OCI-LY3 (cell line): ENCODE data around the gene SNX13.

Experiments
- H2AFZ ChIP-seq: fragments of 200-600, 300-600 bp; shearing (Covaris generic); 2 replicates; pipeline ENCODE4 v1.6.0; 2014; ENCODE audit warnings: antibody characterized with exemption, low read depth, low read length
- H3K27ac ChIP-seq: fragments of 200-600, 300-600 bp; sonication (generic); 2 replicates; pipeline ENCODE4 v1.5.1; 2014; ENCODE audit warnings: mild to moderate bottlenecking, low read length, moderate library complexity, mixed read lengths
- H3K27me3 ChIP-seq: fragments of 200-600, 300-600 bp; sonication (generic); 2 replicates; pipeline ENCODE4 v1.6.1; 2014; ENCODE audit warnings: low read depth, low read length, mixed read lengths
- H3K36me3 ChIP-seq: fragments of 200-600, 300-600 bp; sonication (generic); replicated peaks from 2 replicates; pipeline ENCODE3; 2014; ENCODE audit warnings: low read depth, low read length, mixed read lengths
- H3K4me1 ChIP-seq: fragments of 300-600, 200-600 bp; sonication (generic); 2 replicates; pipeline ENCODE4 v1.6.1; 2014; ENCODE audit warnings: low read length, mixed read lengths
- H3K4me2 ChIP-seq: fragments of 200-600, 300-600 bp; sonication (generic); 2 replicates; pipeline ENCODE4 v1.6.1; 2014; ENCODE audit warnings: low read length, mixed read lengths
- H3K4me3 ChIP-seq: fragments of 300-600, 200-600 bp; sonication (generic); 2 replicates; pipeline ENCODE4 v1.5.1; 2014; ENCODE audit warnings: antibody characterized with exemption, mild to moderate bottlenecking, low read length, moderate library complexity
- H3K79me2 ChIP-seq: fragments of 300-600, 200-600 bp; shearing (Covaris generic); 2 replicates; pipeline ENCODE4 v1.6.1; 2014; ENCODE audit warnings: mild to moderate bottlenecking, low read length, mixed read lengths
- H3K9ac ChIP-seq: fragments of 300-600, 200-600 bp; shearing (Covaris generic); 2 replicates; pipeline ENCODE4 v1.6.0; 2014; ENCODE audit warnings: mild to moderate bottlenecking, low read length, moderate library complexity
- H3K9me3 ChIP-seq: fragments of 200-600, 300-600 bp; shearing (Covaris generic); 2 replicates; pipeline ENCODE4 v1.6.1; 2014; ENCODE audit warnings: low read length, mixed read lengths; ENCODE audit not compliant: insufficient read depth
- H4K20me1 ChIP-seq: fragments of 200-600, 300-600 bp; sonication (generic); 2 replicates; pipeline ENCODE4 v1.6.1; 2016; ENCODE audit warnings: low read length, mixed read lengths; ENCODE audit not compliant: insufficient read depth
- EZH2phosphoT487 ChIP-seq: fragments of 200-600 bp; shearing (Covaris generic); IDR thresholded peaks from 2 replicates; pipeline ENCODE4 v1.6.1; 2018; ENCODE audit warnings: antibody characterized with exemption, mixed run types, low read depth
- TF ChIP-seq, protein P1 (sequence below): fragments of 200-600, 300-600 bp; sonication (generic); IDR thresholded peaks from 2 replicates; pipeline ENCODE4 v1.5.1; 2014; ENCODE audit warnings: antibody characterized with exemption, low read length, low read depth

SNX13 gene

DNA sequence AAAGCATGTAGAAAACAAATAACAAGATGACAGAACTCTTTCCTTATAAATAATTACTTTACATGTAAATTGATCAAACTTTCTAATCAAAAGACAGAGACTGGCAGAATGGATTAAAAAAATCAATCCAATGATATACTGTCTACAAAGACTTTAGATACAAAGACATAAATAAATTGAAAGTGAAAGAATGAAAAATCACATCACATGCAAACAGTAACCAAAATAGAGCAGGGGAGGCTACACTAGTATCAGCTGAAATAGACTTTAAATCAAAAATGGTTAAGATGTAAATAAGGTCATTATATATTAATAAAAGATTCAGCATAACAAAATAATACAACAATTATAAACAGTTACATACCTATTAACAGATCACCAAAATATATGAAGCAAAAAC, 97.3 kb downstream of the SNX13 start:
- Histone ChIP-seq H3K4me2 (no peak overlapping the region), H3K4me3 (no peak overlapping the region), H3K9ac (no peak overlapping the region), H2AFZ (no peak overlapping the region), H3K36me3 (peaks cover 14% of the 10 kb centered on the region), H3K27me3 (no peaks in the 10 kb centered on the region), H3K27ac (no peak overlapping the region), H3K4me1 (peaks cover 26% of the 10 kb centered on the region), H3K9me3 (no peaks in the 10 kb centered on the region), H4K20me1 (no peaks in the 10 kb centered on the region), H3K79me2 (no peaks in the 10 kb centered on the region)
- TF ChIP-seq EZH2phosphoT487: no peak
- TF ChIP-seq, protein P1, sequence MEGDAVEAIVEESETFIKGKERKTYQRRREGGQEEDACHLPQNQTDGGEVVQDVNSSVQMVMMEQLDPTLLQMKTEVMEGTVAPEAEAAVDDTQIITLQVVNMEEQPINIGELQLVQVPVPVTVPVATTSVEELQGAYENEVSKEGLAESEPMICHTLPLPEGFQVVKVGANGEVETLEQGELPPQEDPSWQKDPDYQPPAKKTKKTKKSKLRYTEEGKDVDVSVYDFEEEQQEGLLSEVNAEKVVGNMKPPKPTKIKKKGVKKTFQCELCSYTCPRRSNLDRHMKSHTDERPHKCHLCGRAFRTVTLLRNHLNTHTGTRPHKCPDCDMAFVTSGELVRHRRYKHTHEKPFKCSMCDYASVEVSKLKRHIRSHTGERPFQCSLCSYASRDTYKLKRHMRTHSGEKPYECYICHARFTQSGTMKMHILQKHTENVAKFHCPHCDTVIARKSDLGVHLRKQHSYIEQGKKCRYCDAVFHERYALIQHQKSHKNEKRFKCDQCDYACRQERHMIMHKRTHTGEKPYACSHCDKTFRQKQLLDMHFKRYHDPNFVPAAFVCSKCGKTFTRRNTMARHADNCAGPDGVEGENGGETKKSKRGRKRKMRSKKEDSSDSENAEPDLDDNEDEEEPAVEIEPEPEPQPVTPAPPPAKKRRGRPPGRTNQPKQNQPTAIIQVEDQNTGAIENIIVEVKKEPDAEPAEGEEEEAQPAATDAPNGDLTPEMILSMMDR: no peak

DNA sequence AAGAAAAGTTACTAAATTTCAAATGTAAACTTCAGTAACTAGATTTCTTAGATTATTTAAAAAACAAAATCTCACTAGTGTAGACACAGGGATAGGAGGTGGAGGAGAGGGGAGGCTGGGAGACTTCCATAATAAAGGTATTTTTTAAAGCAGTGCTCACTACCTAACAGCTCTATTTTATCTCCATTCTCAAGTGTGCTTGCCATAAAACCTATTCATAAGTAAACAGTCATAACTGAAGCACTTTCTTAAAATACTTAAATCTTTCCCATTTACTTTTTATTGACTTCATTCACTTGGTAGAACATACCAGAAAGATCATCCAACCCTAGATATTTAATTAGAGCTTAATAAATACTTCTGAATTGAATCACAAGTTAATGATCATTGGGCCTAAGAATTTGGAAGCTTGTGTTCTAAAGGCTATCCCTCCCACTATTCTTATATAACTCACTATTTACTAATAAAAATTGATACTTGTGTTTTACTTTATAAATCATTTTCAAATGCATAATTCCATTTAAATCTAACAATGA, 107.4 kb downstream of the SNX13 start:
- Histone ChIP-seq H3K79me2 (no peaks in the 10 kb centered on the region), H3K27ac (no peak overlapping the region), H4K20me1 (no peaks in the 10 kb centered on the region), H3K4me2 (no peak overlapping the region), H3K9me3 (no peaks in the 10 kb centered on the region), H3K4me3 (no peak overlapping the region), H3K36me3 (peaks cover 3% of the 10 kb centered on the region), H3K9ac (no peak overlapping the region), H3K4me1 (peaks cover 12% of the 10 kb centered on the region), H2AFZ (no peak overlapping the region), H3K27me3 (no peaks in the 10 kb centered on the region)
- TF ChIP-seq EZH2phosphoT487: no peak
- TF ChIP-seq, protein P1: no peak

DNA sequence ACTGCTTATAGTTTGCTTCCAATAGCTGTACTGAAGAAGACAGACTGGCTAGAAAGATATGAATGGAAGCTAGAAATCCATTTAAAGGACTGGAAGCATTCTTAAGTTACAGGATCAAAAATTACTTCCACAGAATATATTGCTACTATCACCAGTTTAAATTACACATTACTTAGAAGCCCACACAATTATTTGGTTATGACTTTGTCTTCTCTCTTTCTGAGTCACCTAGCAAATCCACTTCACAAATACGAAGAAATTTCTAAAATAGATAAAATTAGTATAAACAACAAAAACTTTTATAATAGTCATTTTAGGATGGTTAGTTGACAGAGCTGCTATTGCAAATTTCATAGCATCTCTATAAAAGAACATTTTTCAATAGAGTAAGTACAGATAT, 108.1 kb downstream of the SNX13 start:
- no peaks in the 10 kb centered on the region for H3K9me3 ChIP-seq
- no peak overlapping the region for H3K4me2 ChIP-seq
- H3K4me1 ChIP-seq: peaks cover 12% of the 10 kb centered on the region
- no peak overlapping the region for H2AFZ ChIP-seq
- no peak overlapping the region for H3K4me3 ChIP-seq
- TF ChIP-seq, protein P1: no peak
- no peak for TF ChIP-seq EZH2phosphoT487
- H3K27ac ChIP-seq: no peak overlapping the region
- H4K20me1 ChIP-seq: no peaks in the 10 kb centered on the region
- no peaks in the 10 kb centered on the region for H3K79me2 ChIP-seq
- H3K36me3 ChIP-seq: peaks cover 3% of the 10 kb centered on the region
- no peaks in the 10 kb centered on the region for H3K27me3 ChIP-seq
- no peak overlapping the region for H3K9ac ChIP-seq

DNA sequence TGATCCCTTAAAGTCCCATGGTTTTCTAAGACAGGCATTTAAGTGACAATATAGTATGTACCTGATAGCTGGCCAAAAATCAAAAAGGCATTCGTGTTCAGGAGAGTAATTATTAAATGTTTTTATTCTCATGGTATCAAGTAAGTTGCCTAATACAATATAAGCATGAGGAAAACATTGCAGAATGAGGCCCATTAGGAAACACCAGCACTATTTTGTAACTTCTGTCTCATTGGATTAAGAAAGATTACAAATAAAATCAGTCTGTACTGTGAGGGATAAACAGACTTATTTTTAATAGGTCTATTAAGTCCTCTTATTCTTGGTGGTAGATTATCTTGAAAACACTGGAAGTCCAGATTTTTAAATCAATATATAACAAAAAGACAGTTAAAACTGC, 110.1 kb downstream of the SNX13 start:
- Histone ChIP-seq H3K4me3 (no peak overlapping the region), H3K36me3 (peaks cover 3% of the 10 kb centered on the region), H3K4me1 (peaks cover 12% of the 10 kb centered on the region), H3K9ac (no peak overlapping the region), H2AFZ (no peak overlapping the region), H3K27me3 (no peaks in the 10 kb centered on the region), H3K4me2 (no peak overlapping the region), H3K79me2 (no peaks in the 10 kb centered on the region), H3K27ac (no peak overlapping the region), H4K20me1 (no peaks in the 10 kb centered on the region), H3K9me3 (no peaks in the 10 kb centered on the region)
- TF ChIP-seq EZH2phosphoT487: no peak
- TF ChIP-seq, protein P1: no peak
